GM23338 (cell line): ENCODE data around the gene VWA3B. TPM values are rescaled to one million over a fixed set of nuclear protein-coding genes. Genes with fewer than 3 reads are reported as not detected.

Experiments
- ATAC-seq: fragments of 200-7000 bp; cut with Tn5 transposase; 3 replicates; pipeline ENCODE4 v1.9.1; 2020
- DNase-seq: peaks from one replicate; pipeline ENCODE4 v3.0.0-alpha.2; 2015; ENCODE audit warnings: low spot score
- H2AFZ ChIP-seq: fragments of 200-600 bp; sonication (generic); 2 replicates; pipeline ENCODE4 v1.8.0; 2016; ENCODE audit warnings: antibody characterized with exemption, mild to moderate bottlenecking, moderate library complexity
- H3F3A ChIP-seq: fragments of 200-600 bp; sonication (generic); replicated peaks from 2 replicates; pipeline ENCODE4 v1.8.0; 2017; ENCODE audit warnings: antibody characterized with exemption, mixed run types, low read depth
- H3K27ac ChIP-seq: fragments of 200-600 bp; sonication (generic); 2 replicates; pipeline ENCODE4 v1.6.1; 2016; ENCODE audit warnings: low read depth
- H3K27me3 ChIP-seq: fragments of 200-600 bp; sonication (generic); 2 replicates; pipeline ENCODE4 v1.8.0; 2016; ENCODE audit warnings: mild to moderate bottlenecking, mixed run types, moderate library complexity; ENCODE audit not compliant: insufficient read depth
- H3K36me3 ChIP-seq: fragments of 200-600 bp; sonication (generic); 2 replicates; pipeline ENCODE4 v1.8.0; 2016; ENCODE audit warnings: mild to moderate bottlenecking; ENCODE audit not compliant: insufficient read depth
- H3K4me1 ChIP-seq: fragments of 200-600 bp; sonication (generic); 2 replicates; pipeline ENCODE4 v1.8.0; 2016; ENCODE audit warnings: mild to moderate bottlenecking, moderate library complexity; ENCODE audit not compliant: insufficient read depth
- H3K4me2 ChIP-seq: fragments of 200-600 bp; sonication (generic); 2 replicates; pipeline ENCODE4 v1.7.1; 2017; ENCODE audit warnings: mixed run types
- H3K4me3 ChIP-seq: fragments of 200-600 bp; sonication (generic); 2 replicates; pipeline ENCODE4 v1.6.1; 2016; ENCODE audit warnings: mixed run types
- H3K79me2 ChIP-seq: fragments of 200-600 bp; sonication (generic); replicated peaks from 2 replicates; pipeline ENCODE4 v1.8.0; 2017; ENCODE audit warnings: mild to moderate bottlenecking; ENCODE audit not compliant: insufficient read depth
- H3K9me2 ChIP-seq: fragments of 200-600 bp; sonication (generic); 2 replicates; pipeline ENCODE4 v1.8.0; 2017; ENCODE audit not compliant: insufficient read depth
- H4K20me1 ChIP-seq: fragments of 200-600 bp; sonication (generic); replicated peaks from 2 replicates; pipeline ENCODE4 v1.8.0; 2017; ENCODE audit warnings: mild to moderate bottlenecking; ENCODE audit not compliant: insufficient read depth
- H3K27ac Mint-ChIP-seq: 2 replicates; pipeline ENCODE4 v1.8.0; 2020; ENCODE audit warnings: inconsistent platforms, mild to moderate bottlenecking, moderate library complexity, mixed read lengths
- H3K27me3 Mint-ChIP-seq: 3 replicates; pipeline ENCODE4 v1.8.0; 2022; ENCODE audit warnings: low read depth, mild to moderate bottlenecking, moderate library complexity, mixed read lengths, inconsistent platforms; ENCODE audit not compliant: insufficient read depth, poor library complexity
- H3K36me3 Mint-ChIP-seq: 3 replicates; pipeline ENCODE4 v1.8.0; 2021; ENCODE audit warnings: low read depth, mild to moderate bottlenecking, inconsistent platforms, moderate library complexity, mixed read lengths
- H3K4me1 Mint-ChIP-seq: 3 replicates; pipeline ENCODE4 v1.8.0; 2020; ENCODE audit warnings: mild to moderate bottlenecking, inconsistent platforms, mixed read lengths
- H3K4me3 Mint-ChIP-seq: 3 replicates; pipeline ENCODE4 v1.8.0; 2021; ENCODE audit warnings: moderate library complexity, mild to moderate bottlenecking, inconsistent platforms, mixed read lengths
- H3K9me3 Mint-ChIP-seq: 3 replicates; pipeline ENCODE4 v1.8.0; 2020; ENCODE audit warnings: moderate library complexity, mild to moderate bottlenecking, inconsistent platforms, mixed read lengths
- CTCF ChIP-seq, 2 experiments: fragments of 200-600 bp in 1 of 2; sonication (generic) in 1 of 2; conservative IDR thresholded peaks; 2 replicates each; pipeline versions ENCODE4 v1.5.1 to v1.6.1; 2016 to 2017; ENCODE audit warnings: antibody characterized with exemption in 2 of 2, low read depth in 2 of 2, mild to moderate bottlenecking in 2 of 2, moderate library complexity in 1 of 2
- EZH2 ChIP-seq: fragments of 200-600 bp; sonication (generic); IDR thresholded peaks from one replicate; pipeline ENCODE4 v1.8.0; 2017; ENCODE audit warnings: antibody characterized with exemption, mild to moderate bottlenecking, low read depth; ENCODE audit not compliant: unreplicated experiment
- JUNB ChIP-seq: IDR thresholded peaks from one replicate; pipeline ENCODE4 v1.6.1; 2016; ENCODE audit warnings: antibody characterized with exemption; ENCODE audit not compliant: unreplicated experiment
- REST ChIP-seq: IDR thresholded peaks from one replicate; pipeline ENCODE4 v1.6.1; 2018; ENCODE audit warnings: antibody characterized with exemption; ENCODE audit not compliant: unreplicated experiment
- STAT1 ChIP-seq: IDR thresholded peaks from one replicate; pipeline ENCODE4 v1.6.1; 2016; ENCODE audit warnings: antibody characterized with exemption; ENCODE audit not compliant: unreplicated experiment
- ZNF462 ChIP-seq: fragments of 250-450 bp; sonication (Bioruptor Pico); IDR thresholded peaks from 2 replicates; pipeline ENCODE4 v1.5.0; 2020; ENCODE audit warnings: mild to moderate bottlenecking, moderate library complexity
- polyA plus RNA-seq: library from polyadenylated mRNA; unstranded; fragments of >200 nt; fragmentation: Nextera tagmentation; extraction: Ambion mirVana; gene quantifications from 2 replicates; pipeline ENCODE4 v1.2.1, GENCODE V29; 2016
- total RNA-seq: library from RNA; depleted of rRNA; stranded (reverse); fragments of >200 nt; shearing (Covaris generic); gene quantifications from 2 replicates; pipeline ENCODE4 v1.2.3, GENCODE V29; 2014

The VWA3B gene
- total and polyA plus RNA-seq, 2 experiments from 2014 or later = not detected

- TF ChIP-seq REST (no peak), CTCF (conservative IDR thresholded peaks at IDR 0.05; ENCODE audit: low read depth in 2 of 2) (no peak)
Observed at GRCh38 chr2:98090951-98091350, 4.0 kb downstream of the VWA3B start (continued).

GRCh38 chr2:98091738-98092137 is 4.8 kb downstream of the VWA3B start:
- no peaks in the 10 kb centered on the region for H3K4me1 ChIP-seq
- no peaks in the 10 kb centered on the region for H3F3A ChIP-seq
- Mint-ChIP-seq H3K9me3 (peaks cover 7% of the 10 kb centered on the region; the same call in 1 of the 3 replicates), H3K27ac (no peak overlapping the region), H3K27me3 (peaks cover 20% of the 10 kb centered on the region), H3K4me1 (0 out of 3 replicates have a peak, but pooled peaks cover 4% of the 10 kb centered on the region), H3K4me3 (no peak overlapping the region), H3K36me3 (no peaks in the 10 kb centered on the region)
- no peaks in the 10 kb centered on the region for H3K79me2 ChIP-seq
- ATAC-seq (no peak), DNase-seq (no peak)
- H3K4me3 ChIP-seq = no peak overlapping the region
- no peak overlapping the region for H3K4me2 ChIP-seq
- H3K9me2 ChIP-seq = peaks cover 8% of the 10 kb centered on the region; the same call in 1 of the 2 replicates
- H4K20me1 ChIP-seq = no peaks in the 10 kb centered on the region
- peaks cover 22% of the 10 kb centered on the region for H3K27me3 ChIP-seq
- H3K36me3 ChIP-seq = no peaks in the 10 kb centered on the region
- no peak overlapping the region for H3K27ac ChIP-seq
- H2AFZ ChIP-seq = no peak overlapping the region
- TF ChIP-seq STAT1 = no peak
- TF ChIP-seq ZNF462 (CRISPR knock-in tag) = no peak
- no peak for TF ChIP-seq JUNB
- TF ChIP-seq CTCF (conservative IDR thresholded peaks at IDR 0.05; ENCODE audit: low read depth in 2 of 2) = no peak
- no peak for TF ChIP-seq EZH2
- TF ChIP-seq REST = no peak
